HG02840 (cell line): ENCODE measurements around the gene AP3M1.
"Not testable (repeated sequence)": the region's sequence is repeated elsewhere in the genome, so short reads cannot be mapped to it uniquely, and the experiment has no call there.

Experiments used
- ATAC-seq: cut with Tn5 transposase; IDR thresholded peaks from one replicate; pipeline ENCODE4 v1.9.1; 2021; ENCODE audit warnings: mild to moderate bottlenecking, moderate library complexity, moderate number of reproducible peaks; ENCODE audit not compliant: unreplicated experiment, low FRiP score

AP3M1 gene

GRCh38 chr10:74163319-74164068 is 12.9 kb upstream of the AP3M1 start:
- no peak for ATAC-seq

GRCh38 chr10:74160013-74160412 is 9.4 kb upstream of the AP3M1 start:
- no peak for ATAC-seq

- no peak for ATAC-seq
Measured at GRCh38 chr10:74156919-74157289, 6.3 kb upstream of the AP3M1 start.

- no peak for ATAC-seq
Measured at GRCh38 chr10:74153676-74154075, 3.0 kb upstream of the AP3M1 start.

DNA sequence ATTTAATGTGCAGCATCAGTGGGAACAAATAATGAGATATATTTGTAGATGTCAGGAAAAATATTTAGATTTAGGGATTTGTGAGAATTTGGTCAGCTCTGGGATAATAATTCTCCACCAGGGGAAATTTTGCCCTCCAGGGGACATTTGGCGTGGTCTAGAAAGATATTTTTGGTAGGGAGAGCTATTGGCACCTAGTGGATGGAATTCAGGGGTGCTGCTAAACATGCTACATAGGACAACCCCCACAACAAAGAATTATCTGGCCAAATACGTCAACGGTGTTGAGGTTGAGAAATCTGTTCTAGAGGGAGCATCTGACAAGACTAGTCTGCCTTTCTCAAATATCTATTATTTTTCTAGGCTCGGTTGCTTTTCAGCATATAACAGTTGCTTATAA is 2.5 kb upstream of the AP3M1 start:
- ATAC-seq, result no peak

- ATAC-seq, result no peak
Measured at GRCh38 chr10:74151879-74152722, 1.5 kb upstream of the AP3M1 start.

DNA sequence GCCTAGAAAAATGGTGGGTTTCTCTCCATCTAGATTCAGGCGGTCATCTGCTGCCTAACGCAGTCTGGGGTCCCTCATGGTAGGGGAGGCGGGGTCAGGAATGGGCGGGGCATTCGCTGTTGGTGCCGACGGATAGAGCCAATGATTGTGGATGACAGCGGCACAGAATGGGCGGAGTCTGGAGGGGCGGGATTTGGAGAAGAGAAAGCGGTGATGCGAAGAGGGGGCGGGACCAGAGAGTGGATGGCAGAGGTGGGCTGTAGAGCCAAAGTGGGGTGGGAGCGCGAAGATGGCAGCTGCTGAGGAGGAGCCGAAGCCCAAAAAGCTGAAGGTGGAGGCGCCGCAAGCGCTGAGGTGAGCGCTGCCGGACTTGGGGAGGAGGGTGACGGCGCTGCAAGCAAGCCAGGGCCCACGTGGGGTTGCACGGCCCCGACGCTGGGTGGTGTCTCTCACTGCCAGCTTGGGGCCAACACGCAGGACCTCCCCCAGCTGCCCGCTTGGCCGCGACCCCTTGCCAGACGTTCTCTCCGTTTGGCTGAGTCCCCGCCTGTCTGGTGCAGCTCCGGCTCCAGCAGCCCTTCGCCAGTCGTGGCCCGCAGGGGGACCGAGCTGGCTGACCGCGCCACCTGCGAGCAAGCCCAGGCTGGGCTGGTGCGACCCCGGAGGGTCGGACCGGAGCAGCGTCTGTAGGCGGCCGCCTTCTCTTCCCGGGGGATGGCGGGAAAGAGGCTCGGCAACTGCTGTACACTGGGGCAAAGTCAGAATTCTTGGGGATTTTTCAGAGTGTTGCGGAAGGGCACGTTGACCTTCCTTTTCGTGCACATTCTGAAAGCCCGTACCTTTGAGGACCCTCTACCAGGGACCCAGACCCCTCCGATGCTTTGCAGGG is 606 bp upstream of the AP3M1 start, which contains the start of gene ADK:
Gene ADK (plus strand): TSS at position 232 of the 889 bp plus-strand sequence. CDS start 58 bp downstream, at position 290.
- ATAC-seq, result peak; percentile 78

GRCh38 chr10:74146980-74147379 is 3.6 kb downstream of the AP3M1 start:
- not testable (repeated sequence) for ATAC-seq

GRCh38 chr10:74145133-74145532 is 5.5 kb downstream of the AP3M1 start:
- ATAC-seq, result no peak

GRCh38 chr10:74140553-74140952 is 10.1 kb downstream of the AP3M1 start:
- no peak for ATAC-seq

- ATAC-seq, result no peak
Measured at GRCh38 chr10:74139981-74140380, 10.6 kb downstream of the AP3M1 start.

DNA sequence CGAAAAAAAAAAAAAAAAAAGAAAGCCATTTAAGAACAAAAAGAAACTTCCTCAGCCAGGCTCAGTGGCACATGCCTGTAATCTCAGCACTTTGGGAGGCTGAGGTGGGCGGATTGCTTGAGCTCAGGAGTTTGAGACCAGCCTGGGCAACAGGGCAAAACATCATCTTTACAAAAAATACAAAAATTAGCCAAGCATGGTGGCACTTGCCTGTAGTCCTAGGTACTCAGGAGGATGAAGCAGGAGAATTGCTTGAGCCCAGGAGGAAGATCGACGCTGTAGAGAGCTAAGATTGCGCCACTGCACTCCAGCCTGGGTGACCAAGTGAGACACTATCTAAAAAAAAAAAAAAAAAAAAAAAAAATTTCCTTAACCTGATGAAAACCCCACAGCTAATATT is 12.0 kb downstream of the AP3M1 start:
- not testable (repeated sequence) for ATAC-seq

DNA sequence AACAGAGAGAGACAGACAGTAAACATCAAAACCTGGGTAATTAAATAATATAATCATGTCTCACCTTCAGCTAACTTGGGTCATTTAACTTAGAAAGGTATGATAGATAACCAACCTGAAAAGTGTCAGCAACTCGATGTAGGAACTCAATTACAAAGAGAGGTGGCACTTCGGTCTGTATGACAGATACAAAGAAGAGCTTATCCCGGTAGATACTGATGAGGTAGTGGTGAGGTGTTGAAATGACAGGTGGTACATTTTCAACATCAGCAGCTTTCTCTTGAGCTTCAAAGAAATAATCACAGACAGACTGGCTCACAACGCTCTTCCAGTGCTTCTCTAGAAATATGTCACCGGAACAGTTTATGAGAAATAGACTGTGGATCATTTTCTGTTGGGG is 12.6 kb downstream of the AP3M1 start:
- ATAC-seq, result no peak

DNA sequence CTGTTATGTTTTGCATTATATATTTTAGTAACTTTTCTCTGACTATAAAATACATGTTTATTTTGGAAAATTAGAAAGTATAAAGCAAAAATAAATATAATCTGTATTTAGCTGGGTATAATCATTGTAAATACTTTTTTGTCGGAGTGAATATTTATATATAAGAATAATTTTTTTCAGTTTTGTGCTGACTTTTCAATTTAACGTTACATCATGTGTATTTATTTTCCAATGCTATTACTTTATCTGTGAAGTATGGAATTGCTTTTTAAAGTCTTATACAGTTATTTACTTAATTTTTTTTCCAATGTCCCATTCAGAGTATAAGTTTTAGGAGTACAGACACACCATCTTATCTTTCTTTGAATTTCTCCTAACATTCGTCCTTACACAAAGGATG is 15.2 kb downstream of the AP3M1 start:
- ATAC-seq, result no peak

- ATAC-seq, result no peak
Measured at GRCh38 chr10:74133923-74134820, 16.5 kb downstream of the AP3M1 start.

DNA sequence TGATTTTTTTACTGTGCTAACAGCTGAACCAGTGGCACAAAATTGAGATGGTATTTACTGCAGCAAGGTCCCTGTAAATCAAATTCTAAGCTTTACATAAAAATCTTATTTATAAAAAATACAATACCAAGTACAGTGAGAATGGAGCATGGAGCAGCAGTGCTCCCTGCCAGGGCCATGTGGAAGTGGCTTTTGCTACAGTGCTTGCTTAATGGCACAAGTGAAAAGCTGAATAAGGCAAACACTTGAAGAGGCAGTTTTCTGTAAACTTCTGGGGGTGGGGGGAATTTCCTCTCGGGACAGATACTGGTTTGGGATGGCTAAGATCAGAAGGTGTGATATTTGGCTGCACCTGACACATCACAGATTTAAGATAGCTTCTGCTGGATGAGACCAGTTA is 27.5 kb downstream of the AP3M1 start:
- no peak for ATAC-seq

DNA sequence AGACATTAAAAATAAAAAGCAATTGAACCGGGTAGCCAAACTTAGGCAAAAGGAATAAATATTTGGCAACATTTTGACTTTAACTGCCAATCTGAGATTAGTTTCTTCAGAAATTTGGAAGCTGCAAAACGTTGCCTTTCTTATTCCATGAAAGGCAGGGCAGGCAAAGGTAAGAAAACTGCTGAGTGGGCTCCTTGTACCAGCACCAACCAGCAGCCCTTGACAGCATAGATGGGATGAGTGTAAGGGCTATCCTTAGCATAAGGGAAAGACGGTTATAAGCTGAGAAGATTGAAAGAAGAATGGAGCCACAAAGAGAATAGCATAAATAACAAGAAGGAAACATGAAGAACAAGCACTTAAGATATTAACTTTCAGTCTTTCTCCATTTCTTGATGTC is 28.6 kb downstream of the AP3M1 start:
- no peak for ATAC-seq

DNA sequence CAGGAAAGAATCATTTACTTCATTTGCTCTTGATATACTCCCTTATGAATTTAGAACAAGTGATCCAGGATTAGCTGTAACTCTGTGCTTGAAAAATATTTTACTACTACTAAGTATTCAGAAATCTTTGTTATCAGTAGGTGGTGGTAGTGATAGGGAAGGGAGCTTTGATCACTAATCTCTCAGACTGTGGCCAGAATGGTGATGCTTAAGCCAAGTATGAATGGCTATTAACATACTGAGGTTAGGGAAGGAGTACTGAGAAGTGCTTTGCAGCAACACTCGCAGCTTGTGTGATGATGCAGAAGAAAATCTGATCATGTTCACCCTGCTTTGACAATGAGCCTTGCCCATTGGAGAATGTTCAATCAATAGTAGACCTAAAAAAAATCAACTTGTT is 29.3 kb downstream of the AP3M1 start:
- no peak for ATAC-seq

DNA sequence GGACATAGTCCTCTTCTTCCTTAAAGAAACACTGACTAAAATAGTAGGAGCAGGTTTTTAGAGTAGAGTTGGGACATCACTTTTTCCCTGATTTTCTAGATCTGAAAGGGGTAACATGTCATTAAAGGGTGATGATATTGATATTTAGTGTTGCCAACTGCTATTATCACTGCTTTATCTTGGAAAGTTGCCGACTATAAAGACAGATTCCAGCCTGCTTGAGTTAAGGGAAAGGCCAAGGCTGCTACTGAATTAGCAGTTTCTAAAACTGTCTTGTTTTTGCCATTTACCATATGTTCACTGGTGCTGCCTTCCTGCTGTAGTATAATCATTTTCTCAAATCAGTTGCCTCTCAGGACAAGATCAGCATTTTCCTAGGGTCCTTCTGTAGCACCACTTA is 29.7 kb downstream of the AP3M1 start:
- ATAC-seq, result no peak

GRCh38 chr10:74118804-74119203 is 31.8 kb downstream of the AP3M1 start:
- ATAC-seq, result no peak
